HTERT RPE-1 (cell line): ENCODE measurements around the gene C11orf21.

Experiments
- in situ Hi-C: fragments of 300-500 bp; cut with MboI; formaldehyde crosslinking; loops from 4 replicates; pipeline ENCODE4 v1.14.3; 2020; ENCODE audit warnings: low sequenced_read_pairs

C11orf21 gene

DNA sequence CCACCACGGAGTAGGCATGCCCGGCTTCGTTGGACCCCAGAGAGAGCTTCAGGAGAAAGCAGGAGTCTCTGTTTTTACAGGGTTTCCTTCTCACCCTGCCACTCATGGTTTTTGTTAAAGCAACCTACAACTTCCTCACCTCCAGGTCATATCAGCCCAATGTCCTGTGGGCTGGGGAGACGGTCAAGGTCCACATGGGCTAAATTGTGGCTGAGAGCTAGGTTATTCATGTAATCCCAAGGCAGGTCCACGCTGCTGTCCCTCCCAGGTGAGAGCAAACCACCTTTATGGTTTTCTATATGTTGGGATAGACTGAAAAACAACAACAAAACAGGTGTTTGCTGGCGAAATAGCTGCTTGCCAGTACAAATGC is 19.6 kb upstream of the C11orf21 start:
- in situ Hi-C loops, result no loop called here

DNA sequence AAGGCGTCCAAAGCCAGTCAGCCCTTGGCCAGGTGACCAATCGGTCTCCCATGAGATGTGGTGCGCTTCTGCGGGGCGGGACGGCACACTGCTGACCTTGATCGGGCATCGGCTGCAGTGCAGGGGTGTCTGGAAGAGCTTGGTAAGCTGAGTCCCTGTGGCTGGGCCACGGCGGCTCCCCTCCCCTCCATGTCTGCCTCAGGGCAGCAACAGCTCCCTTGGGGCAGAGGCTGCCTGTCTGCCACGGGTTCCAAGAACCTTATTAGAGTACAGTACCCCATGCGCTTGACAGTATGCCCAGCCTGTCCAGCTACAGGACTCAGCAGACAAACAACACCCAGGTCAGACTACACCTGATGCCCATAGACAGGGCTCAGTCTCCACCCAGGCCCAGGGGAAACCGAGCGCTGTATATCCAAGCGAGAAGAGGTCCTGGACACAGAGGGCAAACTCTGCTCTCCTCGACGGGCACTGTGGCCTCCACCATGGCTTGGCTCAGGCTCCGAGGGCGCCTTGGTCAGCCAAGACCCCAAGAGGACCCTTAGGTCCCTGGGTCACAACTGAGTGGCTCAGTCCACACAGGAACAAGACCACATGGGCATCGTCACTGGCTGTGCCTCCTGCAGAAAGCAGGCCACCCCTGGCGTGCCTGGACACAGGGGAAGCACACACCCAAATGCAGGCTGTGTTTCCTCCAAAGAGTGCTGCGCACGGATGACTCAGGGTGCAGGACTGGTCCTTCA is 19.0 kb upstream of the C11orf21 start:
- in situ Hi-C loops, result no loop called here

- in situ Hi-C loops, result no loop called here
Observed at GRCh38 chr11:2319791-2320472, 18.2 kb upstream of the C11orf21 start.

DNA sequence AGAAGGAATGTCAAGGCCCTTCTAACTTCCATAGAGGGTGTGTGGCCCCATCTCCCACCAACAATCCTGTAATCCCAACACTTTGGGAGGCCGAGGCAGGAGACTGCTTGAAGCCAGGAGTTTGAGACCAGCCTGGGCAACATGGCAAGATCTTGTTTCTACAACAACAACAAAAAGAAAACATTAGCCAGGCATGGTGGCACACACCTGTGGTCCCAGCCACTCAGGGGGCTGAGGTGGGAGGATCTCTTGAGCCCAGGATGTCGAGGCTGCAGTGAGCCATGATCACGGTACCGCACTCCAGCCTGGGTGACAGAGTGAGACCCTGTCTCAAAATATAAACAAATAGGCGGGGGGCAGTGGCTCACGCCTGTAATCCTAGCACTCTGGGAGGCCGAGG is 17.0 kb upstream of the C11orf21 start:
- in situ Hi-C loops, result no loop called here

- in situ Hi-C loops, result no loop called here
Observed at GRCh38 chr11:2318123-2318522, 16.4 kb upstream of the C11orf21 start.

GRCh38 chr11:2317354-2318050 is 15.8 kb upstream of the C11orf21 start:
- in situ Hi-C loops, result no loop called here

GRCh38 chr11:2316963-2317244 is 15.2 kb upstream of the C11orf21 start:
- in situ Hi-C loops, result no loop called here

- in situ Hi-C loops, result no loop called here
Observed at GRCh38 chr11:2316169-2316962, 14.6 kb upstream of the C11orf21 start.

DNA sequence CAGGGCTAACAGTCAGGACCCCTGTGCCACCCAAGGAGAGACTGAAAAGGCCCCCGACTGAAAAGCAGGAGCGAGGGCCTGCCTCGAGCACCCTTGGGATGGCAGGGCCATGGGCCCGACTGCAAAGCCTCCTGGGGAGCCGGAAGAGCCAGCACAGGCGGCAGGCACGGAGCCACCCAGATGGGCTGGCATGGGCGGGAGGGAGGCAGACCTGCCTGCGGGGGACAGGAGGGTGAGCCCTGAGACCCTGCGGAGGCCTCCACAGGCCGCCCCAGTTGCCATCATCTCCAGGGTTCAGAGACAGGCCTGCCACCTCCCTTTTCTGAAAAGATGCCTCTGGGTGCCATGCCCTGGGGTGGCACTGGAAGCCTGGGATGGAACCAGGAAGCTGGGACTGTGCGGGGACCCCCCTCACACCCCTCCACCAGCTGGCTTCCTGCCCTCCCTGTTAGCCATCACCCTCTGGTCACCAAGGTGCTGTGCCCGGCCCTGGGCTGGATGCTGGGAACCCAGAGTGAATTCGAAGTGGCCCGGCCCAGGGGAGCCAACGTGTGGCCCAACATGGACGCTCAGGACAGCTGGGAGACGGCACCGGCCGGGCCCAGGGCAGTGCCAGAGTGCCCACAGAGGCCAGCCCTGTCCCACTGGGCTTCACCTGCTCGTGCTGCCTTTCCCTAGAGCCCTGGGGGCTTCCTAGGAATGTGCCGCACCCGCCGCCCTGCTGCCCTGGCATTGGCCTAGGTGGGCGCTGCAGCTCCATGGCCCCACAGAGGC is 13.9 kb upstream of the C11orf21 start:
- in situ Hi-C loops, result no loop called here

DNA sequence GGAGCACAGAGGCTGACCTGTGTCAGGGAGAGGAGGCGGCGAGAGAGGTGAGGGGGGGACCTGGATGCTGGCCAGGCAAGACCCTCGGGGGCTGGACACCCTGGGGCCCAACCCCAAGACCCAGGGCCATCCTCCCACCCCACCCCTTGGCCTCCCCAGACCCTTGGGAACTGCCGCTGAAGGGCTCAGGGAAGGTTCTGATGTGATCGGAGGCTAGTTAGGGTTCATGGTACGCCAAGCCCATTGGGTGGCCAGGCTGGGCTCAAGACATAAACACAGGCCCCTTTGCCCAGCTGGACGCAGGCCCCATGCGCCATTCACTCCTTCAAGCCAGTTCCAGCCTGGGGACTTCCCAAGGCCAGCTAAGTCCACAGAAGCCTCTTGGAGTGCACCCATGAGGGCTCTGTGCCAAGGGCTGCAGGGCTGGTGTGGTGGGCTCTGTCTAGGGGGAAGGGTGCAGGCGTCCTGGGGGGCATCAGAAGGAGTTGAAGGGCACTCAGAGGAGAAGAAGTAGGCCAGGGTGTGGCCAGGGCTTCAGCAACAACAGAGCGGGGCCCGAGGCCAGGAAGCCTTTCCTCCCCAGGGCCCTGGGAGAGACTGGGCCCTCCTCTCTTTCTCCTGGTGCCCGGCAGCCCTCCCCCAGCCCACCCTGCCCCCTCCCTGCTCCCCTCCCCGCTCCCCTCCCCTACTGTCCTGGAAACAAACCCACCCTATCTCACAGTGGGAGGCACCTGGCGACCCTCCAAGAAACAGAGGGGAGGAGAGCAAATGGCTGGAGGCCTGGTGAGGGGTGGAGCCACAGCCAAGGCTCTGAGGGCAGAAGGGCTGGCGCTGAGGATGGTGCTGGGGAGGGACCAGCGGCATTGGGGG is 13.0 kb upstream of the C11orf21 start:
- in situ Hi-C loops, result no loop called here

- in situ Hi-C loops, result no loop called here
Observed at GRCh38 chr11:2314136-2314524, 12.4 kb upstream of the C11orf21 start.

DNA sequence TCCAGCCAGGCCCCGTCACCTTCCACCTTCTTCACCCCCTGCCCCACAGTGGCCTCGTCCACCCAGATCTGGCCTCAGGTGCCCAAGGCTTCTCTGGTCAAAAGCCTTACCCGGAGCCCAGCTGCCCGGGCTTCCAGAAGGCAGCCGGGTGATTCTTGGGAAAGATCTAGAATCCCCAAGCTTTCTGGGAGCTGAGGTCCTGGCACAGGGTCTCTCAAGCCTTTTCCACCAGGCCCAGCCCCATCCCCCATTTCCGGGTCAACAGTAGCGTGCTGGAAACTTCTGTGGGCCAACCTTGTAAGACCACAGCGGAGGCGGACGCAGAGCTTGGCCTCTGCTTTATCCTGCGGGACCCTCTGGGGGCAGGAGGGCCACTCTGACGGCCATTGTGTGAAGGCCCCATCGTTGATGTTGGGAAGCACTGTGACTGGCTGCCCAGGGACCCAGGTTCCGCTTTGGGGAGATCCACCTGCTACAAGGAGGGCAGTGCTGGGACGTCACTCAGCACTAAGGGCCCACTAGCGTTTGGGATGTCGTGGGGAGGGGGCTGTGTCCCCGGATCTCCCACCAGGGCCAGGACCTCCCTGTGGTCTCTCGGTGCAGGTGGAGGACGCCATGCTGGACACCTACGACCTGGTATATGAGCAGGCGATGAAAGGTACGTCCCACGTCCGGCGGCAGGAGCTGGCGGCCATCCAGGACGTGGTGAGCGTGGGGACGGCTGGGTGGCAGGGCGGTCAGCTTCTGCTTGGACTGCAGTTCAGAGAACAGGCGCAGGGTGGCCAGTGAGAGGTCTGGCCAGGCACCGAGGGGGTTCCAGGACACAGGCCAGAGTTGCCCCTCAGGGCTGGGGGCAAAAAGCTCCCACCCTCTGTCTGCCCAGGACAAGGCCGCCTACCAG is 11.6 kb upstream of the C11orf21 start:
- in situ Hi-C loops, result no loop called here

GRCh38 chr11:2312232-2313042 is 10.7 kb upstream of the C11orf21 start:
- in situ Hi-C loops, result no loop called here

- in situ Hi-C loops, result no loop called here
Observed at GRCh38 chr11:2311353-2312133, 9.8 kb upstream of the C11orf21 start.

GRCh38 chr11:2310786-2311352 is 9.2 kb upstream of the C11orf21 start:
- in situ Hi-C loops, result no loop called here

- in situ Hi-C loops, result no loop called here
Observed at GRCh38 chr11:2310073-2310785, 8.5 kb upstream of the C11orf21 start.
